Omental fat pad (tissue), 4 donors: ENCODE results near the gene CLDN16. TPM values are rescaled to one million over a fixed set of nuclear protein-coding genes. Genes with fewer than 3 reads are reported as not detected.
A peak's percentile ranks its signal among the peaks of the same experiment; 100 is the strongest.

Experiments
- ATAC-seq: fragments of 150-250 bp; one replicate; pipeline ENCODE4 v1.9.1; 2016; ENCODE audit warnings: mild to moderate bottlenecking, moderate library complexity; ENCODE audit not compliant: low FRiP score
- DNase-seq: peaks from one replicate; pipeline ENCODE4 v3.0.0-alpha.2; 2019; ENCODE audit warnings: low spot score
- CTCF ChIP-seq, 3 donors: fragments of 450-650 bp; IDR thresholded peaks; one replicate each; pipeline ENCODE4 v1.5.1; 2016 to 2017; ENCODE audit warnings: antibody characterized with exemption in 3 of 3, mild to moderate bottlenecking in 3 of 3, moderate library complexity in 2 of 3
- total RNA-seq, 4 donors: library from RNA; depleted of rRNA; stranded (reverse); fragments of >200 nt; gene quantifications; one replicate each; pipeline ENCODE4 v1.1.0, GENCODE V29; 2016

CLDN16 gene
- total RNA-seq, 4 donors from 2014 or later, result 0.37 TPM; not detected in 3

DNA sequence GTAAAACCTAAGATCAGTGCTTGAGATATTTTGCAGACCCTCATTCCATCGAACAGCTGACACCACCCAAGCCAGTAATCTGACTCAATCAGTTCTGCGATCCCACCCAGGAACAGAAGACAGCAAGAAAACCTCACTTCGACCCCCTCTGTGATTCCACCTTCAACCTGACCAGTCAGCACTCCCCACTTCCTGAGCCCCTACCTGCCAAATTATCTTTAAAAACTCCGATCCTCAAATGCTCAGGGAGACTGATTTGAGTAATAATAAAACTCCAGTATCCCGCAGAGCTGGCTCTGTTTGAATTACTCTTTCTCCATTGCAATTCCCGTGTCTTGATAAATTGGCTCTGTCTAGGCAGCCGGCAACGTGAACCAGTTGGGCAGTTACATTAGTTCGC, 25.7 kb upstream of the CLDN16 start:
- TF ChIP-seq CTCF (IDR thresholded peaks at IDR 0.05), result no peak
- no peak for ATAC-seq

GRCh38 chr3:190366133-190366532, 21.8 kb upstream of the CLDN16 start:
- TF ChIP-seq CTCF (IDR thresholded peaks at IDR 0.05), result no peak
- no peak for DNase-seq
- peak; percentile 62 for ATAC-seq

More for the DNA sequence above, 25.7 kb upstream of the CLDN16 start:
- no peak for DNase-seq

GRCh38 chr3:190368881-190369280, 19.1 kb upstream of the CLDN16 start:
- TF ChIP-seq CTCF (IDR thresholded peaks at IDR 0.05), result no peak
- ATAC-seq, result no peak
- no peak for DNase-seq

- no peak for DNase-seq
- peak; percentile 47 for ATAC-seq
- no peak for TF ChIP-seq CTCF (IDR thresholded peaks at IDR 0.05)
Measured at GRCh38 chr3:190369668-190370295, 18.2 kb upstream of the CLDN16 start.

GRCh38 chr3:190370369-190370768, 17.6 kb upstream of the CLDN16 start:
- no peak for TF ChIP-seq CTCF (IDR thresholded peaks at IDR 0.05)
- ATAC-seq, result no peak
- no peak for DNase-seq

DNA sequence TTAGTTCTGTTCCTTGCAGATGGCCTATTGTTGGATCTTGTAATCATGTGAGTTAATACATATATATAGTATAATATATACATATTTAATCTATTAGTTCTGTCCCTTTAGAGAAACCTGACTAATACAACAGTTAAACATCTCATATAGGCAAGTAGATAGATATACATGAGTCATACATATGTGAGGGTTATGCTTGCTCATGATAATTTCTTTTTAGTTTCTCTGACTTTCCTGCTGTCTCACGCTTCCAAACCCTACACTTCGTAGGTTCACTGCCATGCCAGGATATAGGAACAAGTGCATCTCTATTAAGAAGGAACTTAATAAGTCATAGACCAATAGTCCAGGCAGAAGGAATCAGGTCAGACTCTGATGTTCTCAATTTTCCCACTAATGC, 16.8 kb upstream of the CLDN16 start:
- ATAC-seq (no peak), DNase-seq (no peak)
- TF ChIP-seq CTCF (IDR thresholded peaks at IDR 0.05), result no peak

DNA sequence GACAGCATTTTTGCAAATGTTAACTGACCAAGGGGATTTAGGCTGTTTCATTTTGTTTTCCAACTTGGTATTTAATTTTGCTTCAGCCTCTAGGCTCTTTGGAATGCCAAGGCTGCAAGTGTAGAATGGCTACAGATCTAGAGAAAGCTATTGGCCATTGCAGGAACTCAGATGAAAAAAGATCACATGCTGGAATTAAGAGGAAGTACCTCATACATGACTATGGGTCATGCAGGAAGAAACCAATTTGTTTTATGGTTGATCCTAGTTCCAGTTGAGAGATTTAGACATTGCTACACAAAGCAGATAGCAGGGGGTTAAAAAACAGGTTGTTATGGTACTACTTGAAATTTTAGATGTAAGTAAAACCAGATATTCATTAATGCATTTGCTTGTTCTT, 12.7 kb upstream of the CLDN16 start:
- ATAC-seq, result no peak
- TF ChIP-seq CTCF (IDR thresholded peaks at IDR 0.05), result no peak

More for the DNA sequence above, 12.7 kb upstream of the CLDN16 start:
- no peak for DNase-seq
